Breast epithelium (tissue), 4 donors: ENCODE data around the gene SYT1. TPM values are rescaled to one million over a fixed set of nuclear protein-coding genes. Genes with fewer than 3 reads are reported as not detected.

Source experiments
- DNase-seq, 2 donors: peaks; one replicate each; pipeline ENCODE4 v3.0.0-alpha.2; 2019; ENCODE audit warnings: low spot score in 2 of 2
- H3K27ac ChIP-seq, 2 donors: fragments of 200-600 bp; sonication (generic) in 1 of 2; one replicate each; pipeline ENCODE4 v1.5.1; 2016 to 2019; ENCODE audit warnings: mild to moderate bottlenecking in 1 of 2
- H3K27me3 ChIP-seq, 2 donors: fragments of 200-600 bp; sonication (generic) in 1 of 2; one replicate each; pipeline versions ENCODE4 v1.5.1 to v1.6.0; 2017 to 2019; ENCODE audit warnings: control low read depth in 1 of 2, mild to moderate bottlenecking in 1 of 2
- H3K36me3 ChIP-seq: fragments of 200-600 bp; one replicate; pipeline ENCODE4 v1.5.1; 2019
- H3K4me1 ChIP-seq, 2 donors: fragments of 200-600 bp; sonication (generic); one replicate each; pipeline ENCODE4 v1.5.1; 2016 to 2019; ENCODE audit warnings: control low read depth in 1 of 2
- H3K4me3 ChIP-seq, 3 donors: fragments of 200-600 bp; sonication (generic); 1 replicate in 2 of 3; 2 replicates in 1 of 3; pipeline ENCODE4 v1.5.1; 2016 to 2019; ENCODE audit warnings: mild to moderate bottlenecking in 3 of 3, moderate library complexity in 2 of 3
- H3K9me3 ChIP-seq, 2 donors: fragments of 200-600 bp; sonication (generic) in 1 of 2; one replicate each; pipeline ENCODE4 v1.5.1; 2016 to 2019; ENCODE audit warnings: control low read depth in 1 of 2
- POLR2A ChIP-seq: fragments of 450-650 bp; IDR thresholded peaks from one replicate; pipeline ENCODE4 v1.6.1; 2016; ENCODE audit warnings: antibody characterized with exemption, mild to moderate bottlenecking, moderate library complexity
- POLR2AphosphoS5 ChIP-seq, 3 donors: sonication (generic); formaldehyde crosslinking; IDR thresholded peaks; one replicate each; pipeline ENCODE4 v1.6.1; 2017; ENCODE audit warnings: antibody characterized with exemption in 3 of 3
- intact Hi-C: fragments of 100-400 bp; cut with DNase I; formaldehyde crosslinking; loops from one replicate; pipeline ENCODE4 v1.15.1; 2023; ENCODE audit warnings: low total_unique reads
- total RNA-seq, 3 donors: library from RNA; depleted of rRNA; stranded (reverse); fragments of >200 nt; gene quantifications; one replicate each; pipeline ENCODE4 v1.1.0, GENCODE V29; 2016
- TF ChIP-seq, protein P1 (sequence below), 3 donors: fragments of 450-650 bp; IDR thresholded peaks; one replicate each; pipeline ENCODE4 v1.5.1; 2016 to 2017; ENCODE audit warnings: antibody characterized with exemption in 3 of 3, mild to moderate bottlenecking in 3 of 3, moderate library complexity in 3 of 3

Gene SYT1
- total RNA-seq, 3 donors from 2014 or later, result 1.1 to 2.3 (median 1.6) TPM

DNA sequence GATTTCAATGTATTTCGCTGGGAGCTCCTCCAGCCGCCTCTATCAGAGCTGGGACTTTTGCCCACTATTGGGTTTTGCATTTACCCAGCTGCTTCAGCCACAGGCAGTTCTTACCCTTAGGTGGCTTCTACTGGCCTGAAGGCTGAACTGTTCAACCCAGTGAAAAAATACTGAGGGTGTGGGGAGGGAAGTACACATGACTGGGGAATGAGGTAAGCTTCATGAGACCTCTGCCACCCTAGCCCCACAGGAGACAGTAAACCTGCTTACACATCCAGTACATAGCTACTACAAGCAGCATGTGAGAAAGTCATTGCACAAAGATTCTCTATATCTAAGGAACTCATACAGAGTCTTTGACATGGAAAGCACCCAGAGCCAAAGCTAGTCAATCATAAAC lies 411.1 kb downstream of the SYT1 start:
- no peak overlapping the region for H3K27ac ChIP-seq
- no peak for DNase-seq
- intact Hi-C loops, result no loop called here

DNA sequence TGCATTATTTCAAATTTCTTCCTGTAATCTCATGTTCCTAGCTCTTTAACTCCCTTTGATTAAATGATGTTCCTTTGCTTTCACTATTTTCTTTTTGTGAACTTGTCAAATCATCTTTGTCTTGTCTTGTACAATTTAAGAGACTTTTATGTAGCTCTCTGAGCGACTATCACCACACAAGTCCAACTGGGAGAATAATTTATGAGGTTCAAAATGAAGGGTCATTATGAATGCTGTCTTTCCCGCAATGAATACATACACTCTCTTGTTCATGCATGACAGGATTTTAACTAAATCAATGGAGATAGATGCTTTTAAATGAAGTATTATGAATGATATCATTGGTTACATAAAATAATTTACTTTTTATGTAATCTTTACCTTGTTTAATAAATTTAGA lies 418.8 kb downstream of the SYT1 start:
- intact Hi-C loops, result no loop called here
- Histone ChIP-seq H3K4me1 (no peaks in the 10 kb centered on the region), H3K27me3 (no peaks in the 10 kb centered on the region), H3K9me3 (no peaks in the 10 kb centered on the region), H3K4me3 (no peak overlapping the region), H3K27ac (no peak overlapping the region), H3K36me3 (no peaks in the 10 kb centered on the region)
- no peak for DNase-seq
- TF ChIP-seq POLR2AphosphoS5 (IDR thresholded peaks at IDR 0.05), result no peak
- TF ChIP-seq, protein P1, sequence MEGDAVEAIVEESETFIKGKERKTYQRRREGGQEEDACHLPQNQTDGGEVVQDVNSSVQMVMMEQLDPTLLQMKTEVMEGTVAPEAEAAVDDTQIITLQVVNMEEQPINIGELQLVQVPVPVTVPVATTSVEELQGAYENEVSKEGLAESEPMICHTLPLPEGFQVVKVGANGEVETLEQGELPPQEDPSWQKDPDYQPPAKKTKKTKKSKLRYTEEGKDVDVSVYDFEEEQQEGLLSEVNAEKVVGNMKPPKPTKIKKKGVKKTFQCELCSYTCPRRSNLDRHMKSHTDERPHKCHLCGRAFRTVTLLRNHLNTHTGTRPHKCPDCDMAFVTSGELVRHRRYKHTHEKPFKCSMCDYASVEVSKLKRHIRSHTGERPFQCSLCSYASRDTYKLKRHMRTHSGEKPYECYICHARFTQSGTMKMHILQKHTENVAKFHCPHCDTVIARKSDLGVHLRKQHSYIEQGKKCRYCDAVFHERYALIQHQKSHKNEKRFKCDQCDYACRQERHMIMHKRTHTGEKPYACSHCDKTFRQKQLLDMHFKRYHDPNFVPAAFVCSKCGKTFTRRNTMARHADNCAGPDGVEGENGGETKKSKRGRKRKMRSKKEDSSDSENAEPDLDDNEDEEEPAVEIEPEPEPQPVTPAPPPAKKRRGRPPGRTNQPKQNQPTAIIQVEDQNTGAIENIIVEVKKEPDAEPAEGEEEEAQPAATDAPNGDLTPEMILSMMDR (IDR thresholded peaks at IDR 0.05), result no peak
- no peak for TF ChIP-seq POLR2A

More for the DNA sequence above, 411.1 kb downstream of the SYT1 start:
- H3K9me3 ChIP-seq, result peaks cover 0 to 5% of the 10 kb centered on the region in 2 donors
- no peaks in the 10 kb centered on the region for H3K36me3 ChIP-seq
- TF ChIP-seq POLR2AphosphoS5 (IDR thresholded peaks at IDR 0.05) (no peak), POLR2A (no peak)
- TF ChIP-seq, protein P1 (IDR thresholded peaks at IDR 0.05), result no peak
- no peak overlapping the region for H3K4me3 ChIP-seq
- H3K4me1 ChIP-seq, result no peaks in the 10 kb centered on the region
- no peaks in the 10 kb centered on the region for H3K27me3 ChIP-seq

DNA sequence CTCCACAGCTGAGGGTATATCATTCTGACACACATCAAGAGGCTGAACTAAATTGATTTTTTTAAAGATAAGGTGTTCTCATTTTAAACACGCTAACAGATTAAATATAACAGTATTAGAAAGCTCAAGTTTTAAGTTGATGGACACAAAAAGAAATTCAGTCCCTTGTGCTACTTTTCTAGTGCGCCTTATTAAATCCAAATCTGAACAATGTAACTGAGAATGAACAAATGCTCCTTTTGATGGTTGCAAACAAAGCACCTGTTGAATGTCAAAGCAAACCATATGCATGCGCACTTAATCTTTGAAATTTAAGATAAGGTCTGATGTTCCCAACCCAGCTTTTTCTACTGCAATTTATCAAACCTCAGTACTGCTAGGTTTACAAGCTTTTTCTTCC lies 424.3 kb downstream of the SYT1 start:
- Histone ChIP-seq H3K4me3 (no peak overlapping the region), H3K36me3 (no peaks in the 10 kb centered on the region), H3K27me3 (no peaks in the 10 kb centered on the region), H3K9me3 (no peaks in the 10 kb centered on the region), H3K4me1 (no peaks in the 10 kb centered on the region), H3K27ac (no peak overlapping the region)
- intact Hi-C loops, result no loop called here
- DNase-seq, result no peak
- TF ChIP-seq POLR2A (no peak), POLR2AphosphoS5 (IDR thresholded peaks at IDR 0.05) (no peak)
- TF ChIP-seq, protein P1 (IDR thresholded peaks at IDR 0.05), result no peak

- intact Hi-C loops, result no loop called here
- TF ChIP-seq POLR2A, result no peak
- TF ChIP-seq, protein P1 (IDR thresholded peaks at IDR 0.05), result no peak
- no peak for TF ChIP-seq POLR2AphosphoS5 (IDR thresholded peaks at IDR 0.05)
- Histone ChIP-seq H3K4me3 (no peak overlapping the region), H3K9me3 (no peaks in the 10 kb centered on the region), H3K36me3 (no peaks in the 10 kb centered on the region), H3K27me3 (no peaks in the 10 kb centered on the region), H3K4me1 (no peaks in the 10 kb centered on the region), H3K27ac (no peak overlapping the region)
- DNase-seq, result no peak
Measured at GRCh38 chr12:79291711-79292110, 427.1 kb downstream of the SYT1 start.

DNA sequence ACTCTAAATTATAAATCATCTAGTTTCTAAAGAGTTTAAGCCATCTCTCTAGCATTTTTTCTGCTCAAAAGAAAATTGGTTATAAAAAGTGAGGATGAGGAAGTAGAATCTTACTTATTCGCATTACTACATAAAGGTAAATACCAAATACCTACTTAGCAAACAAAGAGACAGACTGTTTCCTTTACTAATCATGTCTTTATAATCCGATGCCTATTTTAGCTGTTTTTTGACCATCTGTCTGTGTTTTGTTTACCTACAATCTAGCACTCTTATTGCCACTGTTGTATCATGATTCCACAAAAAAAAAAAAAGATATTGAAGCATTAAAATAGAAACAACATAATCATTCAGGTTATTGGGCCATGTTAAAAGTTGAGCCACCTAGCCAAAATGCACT lies 430.0 kb downstream of the SYT1 start:
- no peak overlapping the region for H3K4me3 ChIP-seq
- H3K4me1 ChIP-seq, result no peaks in the 10 kb centered on the region
- H3K9me3 ChIP-seq, result no peaks in the 10 kb centered on the region
- DNase-seq, result no peak
- TF ChIP-seq POLR2A, result no peak
- TF ChIP-seq, protein P1 (IDR thresholded peaks at IDR 0.05), result no peak
- no peak for TF ChIP-seq POLR2AphosphoS5 (IDR thresholded peaks at IDR 0.05)
- no peaks in the 10 kb centered on the region for H3K27me3 ChIP-seq
- intact Hi-C loops, result no loop called here
- no peaks in the 10 kb centered on the region for H3K36me3 ChIP-seq
- no peak overlapping the region for H3K27ac ChIP-seq
